GM03348 (cell line): ENCODE data around the gene LAMB3.

Source experiments
- DNase-seq: peaks from one replicate; pipeline ENCODE4 v3.0.0; 2012; ENCODE audit warnings: low spot score

The LAMB3 gene

GRCh38 chr1:209661071-209661470, 8.8 kb upstream of the LAMB3 start:
- DNase-seq = no peak

- no peak for DNase-seq
These were observed 7.7 kb upstream of the LAMB3 start for GRCh38 chr1:209659909-209660308.

GRCh38 chr1:209657918-209658317, 5.7 kb upstream of the LAMB3 start:
- no peak for DNase-seq

GRCh38 chr1:209657140-209657879, 5.1 kb upstream of the LAMB3 start:
- DNase-seq = no peak

- no peak for DNase-seq
These were observed 3.4 kb upstream of the LAMB3 start for GRCh38 chr1:209655411-209656231.

- DNase-seq = no peak
These were observed 1.7 kb upstream of the LAMB3 start for GRCh38 chr1:209653915-209654351.

- DNase-seq = no peak
These were observed 712 bp upstream of the LAMB3 start for GRCh38 chr1:209652873-209653401.

- peak; percentile 90 for DNase-seq
These were observed 1.1 kb downstream of the LAMB3 start for GRCh38 chr1:209651138-209651587.

GRCh38 chr1:209650454-209650853, 1.8 kb downstream of the LAMB3 start:
- peak; percentile 33 for DNase-seq

GRCh38 chr1:209648931-209649776, 3.1 kb downstream of the LAMB3 start:
- DNase-seq = peak; percentile 61

GRCh38 chr1:209648346-209648745, 3.9 kb downstream of the LAMB3 start:
- DNase-seq = no peak

GRCh38 chr1:209647156-209647555, 5.1 kb downstream of the LAMB3 start:
- no peak for DNase-seq

GRCh38 chr1:209646558-209646957, 5.7 kb downstream of the LAMB3 start:
- DNase-seq = no peak

GRCh38 chr1:209645574-209646452, 6.4 kb downstream of the LAMB3 start:
- no peak for DNase-seq

GRCh38 chr1:209643285-209644020, 8.8 kb downstream of the LAMB3 start:
- no peak for DNase-seq

- no peak for DNase-seq
These were observed 9.4 kb downstream of the LAMB3 start for GRCh38 chr1:209642816-209643215.

- peak; percentile 35 for DNase-seq
These were observed 10.4 kb downstream of the LAMB3 start for GRCh38 chr1:209641832-209642172.

- no peak for DNase-seq
These were observed 16.4 kb downstream of the LAMB3 start for GRCh38 chr1:209635850-209636249.

- no peak for DNase-seq
These were observed 18.1 kb downstream of the LAMB3 start for GRCh38 chr1:209634005-209634737.
